Hindlimb muscle (tissue), 1 donor: ENCODE results near the gene MYO5A. TPM values are rescaled to one million over a fixed set of nuclear protein-coding genes. Genes with fewer than 3 reads are reported as not detected.

Experiments
- DNase-seq: peaks from one replicate; pipeline ENCODE4 v3.0.0-alpha.2; 2013
- polyA plus RNA-seq: library from polyadenylated mRNA; unstranded; fragments of 120-200 nt; gene quantifications from one replicate; pipeline ENCODE4 v1.2.1, GENCODE V29; 2013; ENCODE audit not compliant: insufficient read length

The MYO5A gene
- polyA plus RNA-seq, 1 donor: 7.0 TPM

- DNase-seq: no peak
Measured at GRCh38 chr15:52284164-52284563, 244.5 kb downstream of the MYO5A start.

- no peak for DNase-seq
Measured at GRCh38 chr15:52283281-52283680, 245.4 kb downstream of the MYO5A start.

- DNase-seq: no peak
Measured at GRCh38 chr15:52282418-52282817, 246.3 kb downstream of the MYO5A start.

GRCh38 chr15:52281085-52282035 lies 247.3 kb downstream of the MYO5A start:
- no peak for DNase-seq

GRCh38 chr15:52280326-52281084 lies 248.2 kb downstream of the MYO5A start:
- no peak for DNase-seq

- no peak for DNase-seq
Measured at GRCh38 chr15:52278636-52279367, 249.9 kb downstream of the MYO5A start.

GRCh38 chr15:52278135-52278534 lies 250.5 kb downstream of the MYO5A start:
- no peak for DNase-seq

GRCh38 chr15:52277575-52277974 lies 251.1 kb downstream of the MYO5A start:
- DNase-seq: no peak

- no peak for DNase-seq
Measured at GRCh38 chr15:52276256-52276770, 252.4 kb downstream of the MYO5A start.

- DNase-seq: no peak
Measured at GRCh38 chr15:52263563-52264282, 265.0 kb downstream of the MYO5A start.

- DNase-seq: no peak
Measured at GRCh38 chr15:52262364-52262763, 266.3 kb downstream of the MYO5A start.

- no peak for DNase-seq
Measured at GRCh38 chr15:52261498-52262242, 267.0 kb downstream of the MYO5A start.

GRCh38 chr15:52261026-52261425 lies 267.7 kb downstream of the MYO5A start:
- DNase-seq: no peak

GRCh38 chr15:52259503-52259902 lies 269.2 kb downstream of the MYO5A start:
- no peak for DNase-seq

GRCh38 chr15:52258461-52258860 lies 270.2 kb downstream of the MYO5A start:
- DNase-seq: no peak

- no peak for DNase-seq
Measured at GRCh38 chr15:52257734-52258062, 271.0 kb downstream of the MYO5A start.

Other genes with a start within 250 kb of the MYO5A start
- 9.4 TPM for gene MYO5C, start 233.1 kb downstream of the MYO5A start, polyA plus RNA-seq
- gene ARPP19, start 40.1 kb upstream of the MYO5A start, polyA plus RNA-seq: 61.9 TPM
- gene ATOSA, start 150.5 kb upstream of the MYO5A start, polyA plus RNA-seq: 25.1 TPM